Activated CD4-positive, CD25-positive, alpha-beta regulatory T cell treated with anti-CD3 and anti-CD28 coated beads, Interleukin-2, amount 50 U/mL, for 24 hours (primary cell): ENCODE results near the gene RAB3GAP2.
"Not testable (repeated sequence)": the region's sequence is repeated elsewhere in the genome, so short reads cannot be mapped to it uniquely, and the experiment has no call there.

Experiments
- ATAC-seq, 2 donors: fragments of 150-1000 bp; cut with Tn5 transposase; one replicate each; pipeline ENCODE4 v1.10.0; 2021; ENCODE audit warnings: mild to moderate bottlenecking in 1 of 2, moderate library complexity in 1 of 2

The RAB3GAP2 gene

GRCh38 chr1:220272047-220272840, at the start of gene RAB3GAP2:
Gene RAB3GAP2 (minus strand): TSS chr1:220272453. CDS start chr1:220272337, 116 bp downstream.
- peak; percentile 95 to 98 for ATAC-seq

DNA sequence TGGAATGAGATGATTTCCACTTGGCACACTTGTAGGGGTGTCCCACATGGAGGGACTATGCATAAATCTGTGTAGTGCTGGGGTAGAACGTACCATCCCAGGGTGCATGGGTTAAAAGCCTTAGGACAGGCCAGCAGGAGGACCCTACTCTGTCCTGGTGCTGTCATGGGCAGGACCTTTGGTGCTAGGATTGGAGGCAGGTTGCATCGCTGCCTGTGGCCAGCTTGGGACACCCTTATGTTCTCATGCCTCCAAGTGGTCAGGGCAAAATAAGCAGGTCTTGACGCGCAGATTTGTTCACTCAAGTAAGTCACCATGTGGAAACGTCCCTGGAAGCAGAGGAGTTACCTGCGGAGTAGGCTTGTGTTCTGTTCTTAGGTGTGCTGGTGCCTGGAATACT, 49.5 kb upstream of the RAB3GAP2 start:
- no peak for ATAC-seq

DNA sequence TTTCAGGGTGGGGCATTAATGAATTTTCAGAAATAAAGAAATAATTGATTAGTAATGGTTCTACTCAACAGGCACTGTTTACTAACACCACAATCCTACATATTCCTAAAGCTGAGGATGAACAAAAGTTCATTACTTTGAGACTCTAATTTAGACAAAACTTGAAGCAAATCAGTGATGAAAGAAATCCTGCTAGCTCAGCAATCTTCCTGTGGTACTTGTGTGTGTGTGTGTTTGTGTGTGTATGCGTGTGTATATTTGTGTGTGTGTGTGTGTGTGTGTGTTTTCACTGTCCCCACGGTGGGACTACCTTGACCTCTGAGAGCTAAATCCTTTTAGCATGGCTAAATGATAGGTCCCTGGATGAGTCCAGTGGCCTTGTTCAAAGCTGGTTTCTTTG, 48.5 kb upstream of the RAB3GAP2 start:
- no peak for ATAC-seq

- no peak for ATAC-seq
These were observed 46.4 kb upstream of the RAB3GAP2 start for GRCh38 chr1:220318673-220319072.

- no peak for ATAC-seq
These were observed 44.9 kb upstream of the RAB3GAP2 start for GRCh38 chr1:220317161-220317560.

DNA sequence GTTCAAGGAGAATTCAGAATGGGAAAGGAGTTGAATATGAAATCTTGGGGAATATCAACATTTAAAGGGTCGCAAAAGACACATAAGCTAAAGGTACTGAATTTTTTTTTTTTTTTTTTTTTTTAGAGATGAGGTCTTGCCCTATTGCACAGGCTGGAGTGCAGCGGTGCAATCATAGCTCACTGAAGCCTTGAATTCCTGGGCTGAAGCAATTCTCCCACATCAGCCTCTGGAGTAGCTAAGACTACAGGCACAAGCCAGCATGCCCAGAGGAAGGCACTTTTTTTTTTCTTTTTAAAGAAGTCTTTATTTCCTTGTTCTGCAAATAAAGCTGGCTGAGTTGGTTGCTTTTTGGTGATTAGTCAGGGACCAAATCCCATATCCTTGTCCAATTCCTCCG, 44.1 kb upstream of the RAB3GAP2 start:
- no peak for ATAC-seq

DNA sequence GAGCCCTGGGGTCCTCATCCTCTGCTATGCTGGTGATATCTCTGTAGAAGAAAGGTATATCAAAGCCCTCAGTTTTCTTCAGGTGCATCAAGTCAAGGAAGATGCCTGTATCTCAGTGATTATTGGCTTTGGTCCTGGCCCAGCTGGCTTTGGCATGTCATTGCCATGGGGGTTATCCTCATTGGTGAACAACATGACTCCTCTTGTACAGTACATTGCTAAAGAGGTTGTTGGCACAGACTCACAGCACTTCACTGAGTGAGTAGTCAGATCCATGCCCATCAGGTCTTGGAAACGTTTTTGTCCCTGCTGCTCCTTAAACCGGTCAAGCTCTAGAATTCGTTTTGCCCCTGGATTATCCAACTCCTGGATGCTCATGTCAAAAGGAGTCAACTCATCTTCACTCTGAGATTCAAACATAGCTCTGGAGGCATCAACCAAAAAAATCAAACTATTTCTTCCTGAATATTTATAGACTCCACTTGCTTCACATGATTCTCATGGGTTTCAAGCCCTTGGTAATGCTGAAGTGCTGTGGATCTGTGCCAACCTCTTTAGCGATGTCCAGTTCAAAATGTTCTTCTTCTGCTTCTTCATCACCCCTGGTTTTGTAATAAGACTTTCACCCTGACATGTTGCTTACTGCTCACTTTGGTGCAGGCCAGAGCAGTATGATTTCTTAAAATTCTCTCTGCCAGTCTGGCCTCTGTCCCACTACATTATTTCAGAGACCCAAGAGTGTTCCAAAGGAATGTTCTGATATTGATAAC, 43.0 kb upstream of the RAB3GAP2 start:
- no peak for ATAC-seq

DNA sequence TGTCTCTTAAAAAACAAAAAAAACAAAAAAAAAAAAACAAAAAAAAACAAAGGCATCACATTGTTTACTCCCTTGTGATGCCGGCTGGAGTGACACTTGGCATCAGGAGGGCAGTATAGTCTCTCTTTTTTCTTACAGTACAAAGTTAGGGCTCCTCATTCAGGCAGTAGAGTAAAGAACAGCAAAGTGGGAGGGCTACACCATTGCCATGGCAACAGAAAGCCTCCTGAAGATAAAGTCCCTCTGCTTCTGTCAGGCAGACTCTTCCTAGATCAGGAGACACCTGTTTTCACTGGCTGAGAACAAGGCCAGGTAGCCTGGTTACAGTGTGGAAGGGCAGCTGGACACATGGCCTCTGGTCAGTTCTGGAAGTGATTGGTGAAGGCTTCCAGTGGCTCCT, 41.3 kb upstream of the RAB3GAP2 start:
- no peak for ATAC-seq

GRCh38 chr1:220310147-220310546, 37.9 kb upstream of the RAB3GAP2 start:
- not testable (repeated sequence) for ATAC-seq

- no peak for ATAC-seq
These were observed 35.4 kb upstream of the RAB3GAP2 start for GRCh38 chr1:220307607-220308006.

DNA sequence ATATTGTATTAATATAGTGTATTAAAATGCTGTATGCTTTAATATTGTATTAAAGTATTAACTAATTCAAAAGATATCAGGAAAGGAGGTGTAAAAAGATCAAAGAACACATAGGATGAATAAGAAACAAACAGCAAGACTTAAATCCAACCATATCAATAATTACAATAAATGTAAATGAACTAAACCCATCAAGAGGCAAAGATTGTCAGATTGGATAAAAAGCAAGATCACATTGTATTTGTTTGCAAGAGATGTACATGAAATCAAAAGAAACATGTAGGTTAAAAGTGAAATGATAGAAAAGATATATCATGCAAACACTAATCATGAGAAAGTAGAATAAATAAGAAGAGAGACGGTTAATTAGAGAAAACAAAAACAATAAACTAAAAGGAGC, 34.1 kb upstream of the RAB3GAP2 start:
- ATAC-seq: no peak

DNA sequence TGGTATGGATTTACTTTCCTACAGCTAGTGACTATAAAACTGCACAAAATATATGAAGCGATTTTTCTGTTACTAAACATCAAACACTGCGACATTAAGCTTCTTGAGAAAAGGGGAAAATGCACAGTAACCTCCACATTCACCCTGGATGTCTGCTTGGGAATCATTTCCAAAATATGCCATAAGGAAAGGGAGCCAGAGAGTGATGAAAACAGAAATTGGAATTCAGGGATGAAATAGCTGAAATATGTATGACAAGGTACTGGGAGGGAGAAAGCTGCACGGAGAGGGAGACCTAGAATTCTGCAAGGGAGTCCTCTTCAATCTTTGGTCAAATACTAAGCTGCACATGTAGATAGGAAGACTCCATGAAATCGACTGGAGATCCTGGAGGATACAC, 31.6 kb upstream of the RAB3GAP2 start:
- no peak for ATAC-seq

- no peak for ATAC-seq
These were observed 29.4 kb upstream of the RAB3GAP2 start for GRCh38 chr1:220301630-220302029.

- ATAC-seq: no peak
These were observed 28.3 kb upstream of the RAB3GAP2 start for GRCh38 chr1:220300442-220301121.

- ATAC-seq: no peak
These were observed 27.1 kb upstream of the RAB3GAP2 start for GRCh38 chr1:220299337-220299736.

- ATAC-seq: no peak
These were observed 26.4 kb upstream of the RAB3GAP2 start for GRCh38 chr1:220298470-220299205.

DNA sequence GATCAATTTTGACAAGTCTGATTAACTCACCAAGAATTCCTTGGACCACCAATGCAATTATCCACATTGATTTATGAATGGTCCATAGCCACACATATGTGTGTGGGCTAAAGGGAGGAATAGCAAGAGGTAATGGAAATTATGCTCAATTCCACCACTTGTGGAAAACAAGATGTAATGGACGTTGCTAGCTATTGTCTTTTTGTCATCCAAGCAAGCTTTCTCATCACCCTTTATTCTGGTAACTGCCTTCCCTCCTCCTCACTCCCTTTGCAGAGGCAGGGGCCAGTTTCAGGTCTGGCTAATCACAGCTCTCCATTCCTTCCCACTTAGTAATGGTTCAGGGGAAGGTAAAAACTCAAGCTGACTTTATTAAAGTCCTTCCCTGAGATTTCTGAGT, 24.7 kb upstream of the RAB3GAP2 start:
- no peak for ATAC-seq

DNA sequence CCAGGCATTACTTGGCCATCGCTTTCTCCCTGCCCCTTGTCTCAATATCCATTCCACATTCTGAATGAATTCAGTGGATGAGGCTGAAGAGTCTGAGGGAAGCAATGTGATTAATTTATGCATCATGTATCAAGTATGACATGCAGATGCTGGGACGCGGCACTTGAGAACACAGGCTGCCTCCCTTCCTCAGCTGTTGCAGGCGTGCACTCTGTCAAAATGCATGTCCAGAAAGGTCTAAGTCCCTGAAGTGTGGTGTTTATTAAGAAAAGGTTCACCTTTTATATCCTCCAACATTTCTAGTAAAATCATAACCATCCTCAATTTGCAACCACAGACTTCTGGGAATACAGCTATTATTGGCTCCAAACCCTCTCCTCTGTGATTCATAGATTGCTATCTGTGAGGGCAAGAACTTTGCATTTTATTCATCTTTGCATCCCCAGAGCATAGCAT, 22.6 kb upstream of the RAB3GAP2 start:
- no peak for ATAC-seq

GRCh38 chr1:220291580-220291979, 19.3 kb upstream of the RAB3GAP2 start:
- ATAC-seq: no peak

GRCh38 chr1:220290140-220290761, 18.0 kb upstream of the RAB3GAP2 start:
- no peak for ATAC-seq

- no peak for ATAC-seq
These were observed 14.9 kb upstream of the RAB3GAP2 start for GRCh38 chr1:220287129-220287528.

GRCh38 chr1:220283625-220284024, 11.4 kb upstream of the RAB3GAP2 start:
- ATAC-seq: no peak
